TTC549 (cell line): Measurements from ENCODE around the gene NAV2.

Experiments used
- FAIRE-seq: peaks from 2 replicates; lab custom pipeline; 2012; peaks lifted over from hg19 to GRCh38; lab: Jason Lieb, UNC

Gene NAV2

GRCh38 chr11:19812096-19812495 lies 99.5 kb downstream of the NAV2 start:
- no peak for FAIRE-seq

GRCh38 chr11:19812710-19813109 lies 100.1 kb downstream of the NAV2 start:
- FAIRE-seq, result no peak

- no peak for FAIRE-seq
Measured at GRCh38 chr11:19813158-19813879, 100.7 kb downstream of the NAV2 start.

GRCh38 chr11:19814421-19814820 lies 101.8 kb downstream of the NAV2 start:
- FAIRE-seq, result no peak

- no peak for FAIRE-seq
Measured at GRCh38 chr11:19816040-19816439, 103.4 kb downstream of the NAV2 start.

- no peak for FAIRE-seq
Measured at GRCh38 chr11:19816817-19817216, 104.2 kb downstream of the NAV2 start.

GRCh38 chr11:19817265-19817851 lies 104.7 kb downstream of the NAV2 start:
- FAIRE-seq, result no peak

GRCh38 chr11:19817870-19818269 lies 105.2 kb downstream of the NAV2 start:
- FAIRE-seq, result no peak

GRCh38 chr11:19818619-19819018 lies 106.0 kb downstream of the NAV2 start:
- no peak for FAIRE-seq

- no peak for FAIRE-seq
Measured at GRCh38 chr11:19819148-19819547, 106.5 kb downstream of the NAV2 start.

GRCh38 chr11:19820100-19820499 lies 107.5 kb downstream of the NAV2 start:
- no peak for FAIRE-seq

GRCh38 chr11:19821412-19821875 lies 108.8 kb downstream of the NAV2 start:
- no peak for FAIRE-seq

- no peak for FAIRE-seq
Measured at GRCh38 chr11:19821993-19822392, 109.4 kb downstream of the NAV2 start.

GRCh38 chr11:19822531-19822930 lies 109.9 kb downstream of the NAV2 start:
- no peak for FAIRE-seq

GRCh38 chr11:19826606-19827005 lies 114.0 kb downstream of the NAV2 start:
- no peak for FAIRE-seq

GRCh38 chr11:19827399-19828135 lies 114.9 kb downstream of the NAV2 start:
- no peak for FAIRE-seq

- FAIRE-seq, result no peak
Measured at GRCh38 chr11:19828382-19829108, 115.9 kb downstream of the NAV2 start.

- no peak for FAIRE-seq
Measured at GRCh38 chr11:19829109-19829837, 116.6 kb downstream of the NAV2 start.

- FAIRE-seq, result no peak
Measured at GRCh38 chr11:19832086-19832750, 119.6 kb downstream of the NAV2 start.

GRCh38 chr11:19832901-19833300 lies 120.3 kb downstream of the NAV2 start:
- no peak for FAIRE-seq

GRCh38 chr11:19834771-19835170 lies 122.1 kb downstream of the NAV2 start:
- FAIRE-seq, result no peak
